OCI-LY1 (cell line): ENCODE data around the gene SYT5.

ENCODE experiments used
- H2AFZ ChIP-seq: fragments of 200-600 bp; sonication (generic), shearing (Covaris generic); 2 replicates; pipeline ENCODE4 v1.6.0; 2014; ENCODE audit warnings: antibody characterized with exemption, mild to moderate bottlenecking, low read length
- H3F3A ChIP-seq: fragments of 200-600 bp; sonication (generic), shearing (Covaris generic); 2 replicates; pipeline ENCODE4 v1.6.0; 2014; ENCODE audit warnings: mild to moderate bottlenecking, antibody characterized with exemption, low read length, moderate library complexity; ENCODE audit not compliant: insufficient read depth
- H3K27ac ChIP-seq: fragments of 200-600 bp; sonication (generic); 2 replicates; pipeline ENCODE4 v1.5.1; 2014; ENCODE audit warnings: low read length, mixed run types, mild to moderate bottlenecking, low read depth; ENCODE audit not compliant: poor library complexity, severe bottlenecking
- H3K27me3 ChIP-seq: fragments of 200-600 bp; sonication (generic); 2 replicates; pipeline ENCODE4 v1.6.0; 2014; ENCODE audit warnings: antibody characterized with exemption, mild to moderate bottlenecking, low read length, moderate library complexity; ENCODE audit not compliant: insufficient read depth
- H3K36me3 ChIP-seq: fragments of 200-600 bp; sonication (generic); 2 replicates; pipeline ENCODE4 v1.6.1; 2014; ENCODE audit warnings: mild to moderate bottlenecking, antibody characterized with exemption, low read length, moderate library complexity, mixed read lengths; ENCODE audit not compliant: insufficient read depth
- H3K4me1 ChIP-seq: fragments of 200-600 bp; sonication (generic); 2 replicates; pipeline ENCODE4 v1.5.1; 2014; ENCODE audit warnings: mild to moderate bottlenecking, low read length, moderate library complexity; ENCODE audit not compliant: insufficient read depth, severe bottlenecking
- H3K4me2 ChIP-seq: fragments of 200-600 bp; sonication (generic), shearing (Covaris generic); 2 replicates; pipeline ENCODE4 v1.6.1; 2014; ENCODE audit warnings: low read length
- H3K4me3 ChIP-seq: fragments of 200-600 bp; sonication (generic); 2 replicates; pipeline ENCODE4 v1.5.1; 2014; ENCODE audit warnings: low read length, low read depth, mild to moderate bottlenecking, mixed read lengths; ENCODE audit not compliant: poor library complexity, severe bottlenecking
- H3K79me2 ChIP-seq: fragments of 200-600 bp; shearing (Covaris generic); 2 replicates; pipeline ENCODE4 v1.6.1; 2016; ENCODE audit warnings: mixed run types, low read length, mixed read lengths; ENCODE audit not compliant: insufficient read depth
- H3K9ac ChIP-seq: fragments of 200-600 bp; sonication (generic), shearing (Covaris generic); 2 replicates; pipeline ENCODE4 v1.6.1; 2014; ENCODE audit warnings: mild to moderate bottlenecking, low read length, mixed read lengths
- H3K9me2 ChIP-seq: fragments of 200-600 bp; sonication (generic), shearing (Covaris generic); 2 replicates; pipeline ENCODE4 v1.6.1; 2014; ENCODE audit warnings: low read depth, mild to moderate bottlenecking, low read length, mixed read lengths
- H3K9me3 ChIP-seq: fragments of 200-600 bp; shearing (Covaris generic); 2 replicates; pipeline ENCODE4 v1.6.1; 2014; ENCODE audit warnings: low read length, mixed read lengths
- H4K20me1 ChIP-seq: fragments of 200-600 bp; sonication (generic), shearing (Covaris generic); 2 replicates; pipeline ENCODE4 v1.6.0; 2016; ENCODE audit warnings: mild to moderate bottlenecking, low read length; ENCODE audit not compliant: insufficient read depth
- EZH2 ChIP-seq: fragments of 200-600 bp; sonication (generic), shearing (Covaris generic); IDR thresholded peaks from 2 replicates; pipeline ENCODE4 v1.8.0; 2017; ENCODE audit warnings: borderline replicate concordance, mixed run types, mild to moderate bottlenecking, antibody characterized with exemption, low read length, moderate library complexity, mixed read lengths
- TF ChIP-seq, protein P1 (sequence below): fragments of 200-600 bp; sonication (generic), shearing (Covaris generic); IDR thresholded peaks from 2 replicates; pipeline ENCODE4 v1.5.1; 2017; ENCODE audit warnings: mild to moderate bottlenecking, antibody characterized with exemption, low read length, moderate library complexity, mixed read lengths

SYT5 gene

DNA sequence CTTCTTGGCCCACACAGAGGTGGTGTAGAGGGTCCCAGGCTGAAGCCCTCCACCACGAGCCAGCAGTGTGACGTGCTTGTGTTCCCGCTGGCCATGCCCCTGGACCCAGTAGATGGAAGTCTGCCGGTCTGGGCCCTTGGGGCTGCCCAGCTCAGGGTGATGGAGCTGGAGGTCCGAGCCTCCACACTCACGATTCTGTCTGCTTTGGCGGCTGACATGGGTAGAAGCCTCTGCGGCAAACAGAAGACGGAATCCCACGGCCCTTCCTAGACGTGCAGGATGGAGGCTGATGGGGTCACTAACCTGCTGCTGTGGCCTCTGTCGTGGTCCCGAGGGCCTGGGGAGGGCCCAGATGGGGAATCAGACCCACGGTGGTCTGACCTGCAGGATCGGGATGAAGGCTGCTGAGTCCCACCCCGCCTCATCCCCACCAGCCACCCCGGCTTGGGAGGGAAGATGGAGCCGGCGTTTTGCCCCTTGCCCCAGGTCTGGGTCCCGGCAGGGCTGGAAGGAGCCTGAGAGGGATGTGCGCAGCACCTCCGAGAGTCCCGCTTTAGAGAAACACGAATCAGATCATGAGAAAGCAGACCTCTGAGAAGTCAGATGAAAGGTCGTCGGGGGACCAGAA lies 44.1 kb upstream of the SYT5 start:
- H3K9me2 ChIP-seq = no peaks in the 10 kb centered on the region
- H3K4me1 ChIP-seq = no peaks in the 10 kb centered on the region
- H3K36me3 ChIP-seq = peaks cover 80% of the 10 kb centered on the region
- no peak overlapping the region for H3K27ac ChIP-seq
- H3F3A ChIP-seq = 0 out of 2 replicates have a peak, but pooled peaks cover 4% of the 10 kb centered on the region
- H4K20me1 ChIP-seq = no peaks in the 10 kb centered on the region
- no peaks in the 10 kb centered on the region for H3K79me2 ChIP-seq
- H3K9me3 ChIP-seq = 0 out of 2 replicates have a peak, but pooled peaks cover 2% of the 10 kb centered on the region
- TF ChIP-seq, protein P1, sequence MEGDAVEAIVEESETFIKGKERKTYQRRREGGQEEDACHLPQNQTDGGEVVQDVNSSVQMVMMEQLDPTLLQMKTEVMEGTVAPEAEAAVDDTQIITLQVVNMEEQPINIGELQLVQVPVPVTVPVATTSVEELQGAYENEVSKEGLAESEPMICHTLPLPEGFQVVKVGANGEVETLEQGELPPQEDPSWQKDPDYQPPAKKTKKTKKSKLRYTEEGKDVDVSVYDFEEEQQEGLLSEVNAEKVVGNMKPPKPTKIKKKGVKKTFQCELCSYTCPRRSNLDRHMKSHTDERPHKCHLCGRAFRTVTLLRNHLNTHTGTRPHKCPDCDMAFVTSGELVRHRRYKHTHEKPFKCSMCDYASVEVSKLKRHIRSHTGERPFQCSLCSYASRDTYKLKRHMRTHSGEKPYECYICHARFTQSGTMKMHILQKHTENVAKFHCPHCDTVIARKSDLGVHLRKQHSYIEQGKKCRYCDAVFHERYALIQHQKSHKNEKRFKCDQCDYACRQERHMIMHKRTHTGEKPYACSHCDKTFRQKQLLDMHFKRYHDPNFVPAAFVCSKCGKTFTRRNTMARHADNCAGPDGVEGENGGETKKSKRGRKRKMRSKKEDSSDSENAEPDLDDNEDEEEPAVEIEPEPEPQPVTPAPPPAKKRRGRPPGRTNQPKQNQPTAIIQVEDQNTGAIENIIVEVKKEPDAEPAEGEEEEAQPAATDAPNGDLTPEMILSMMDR = no peak
- TF ChIP-seq EZH2 = no peak
- no peak overlapping the region for H3K9ac ChIP-seq
- H2AFZ ChIP-seq = no peak overlapping the region
- no peak overlapping the region for H3K4me2 ChIP-seq
- H3K27me3 ChIP-seq = no peaks in the 10 kb centered on the region
- H3K4me3 ChIP-seq = no peak overlapping the region

DNA sequence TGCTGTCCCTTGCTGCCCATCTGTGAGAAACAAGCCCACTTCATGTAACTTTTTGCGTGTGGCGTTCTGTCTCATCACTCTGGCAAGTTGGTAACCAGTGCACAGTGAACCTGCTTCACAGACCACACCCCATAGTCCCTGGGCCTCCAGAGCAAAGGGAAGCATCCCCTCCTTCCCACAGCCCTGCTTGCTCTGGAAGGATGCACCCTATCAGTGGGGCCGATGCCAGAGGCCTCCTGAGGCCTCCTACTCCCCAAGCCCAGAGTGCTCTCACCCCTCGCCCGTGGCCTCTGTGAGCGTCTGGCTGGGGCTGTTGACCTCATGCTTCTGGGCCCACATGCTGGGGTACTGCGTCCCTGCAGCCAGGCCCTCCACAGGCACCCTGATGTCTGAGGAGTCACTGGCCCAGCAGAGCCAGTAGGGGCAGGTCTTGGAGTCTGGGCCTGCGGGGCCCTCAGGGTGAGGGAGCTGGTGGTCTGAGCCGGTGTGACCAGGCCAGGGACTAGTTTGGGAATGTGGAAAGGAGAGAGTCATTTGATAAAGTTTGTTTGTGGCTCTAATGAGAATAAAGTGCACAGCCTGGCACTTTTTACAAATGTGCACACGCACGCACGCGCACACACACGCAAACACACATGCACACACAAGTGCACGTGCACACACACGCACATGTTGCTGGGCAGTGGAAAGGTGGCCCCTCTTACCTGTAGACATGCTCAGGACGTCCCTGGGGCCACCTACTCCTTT lies 43.4 kb upstream of the SYT5 start:
- Histone ChIP-seq H3K4me2 (no peak overlapping the region), H2AFZ (no peak overlapping the region), H3K9me2 (no peaks in the 10 kb centered on the region), H3K79me2 (no peaks in the 10 kb centered on the region), H3K36me3 (peaks cover 74% of the 10 kb centered on the region), H3K9ac (no peak overlapping the region), H3K4me3 (no peak overlapping the region), H3K27me3 (no peaks in the 10 kb centered on the region), H3K27ac (no peak overlapping the region), H3K4me1 (no peaks in the 10 kb centered on the region), H3K9me3 (0 out of 2 replicates have a peak, but pooled peaks cover 2% of the 10 kb centered on the region), H4K20me1 (no peaks in the 10 kb centered on the region), H3F3A (0 out of 2 replicates have a peak, but pooled peaks cover 4% of the 10 kb centered on the region)
- no peak for TF ChIP-seq EZH2
- TF ChIP-seq, protein P1 = no peak

DNA sequence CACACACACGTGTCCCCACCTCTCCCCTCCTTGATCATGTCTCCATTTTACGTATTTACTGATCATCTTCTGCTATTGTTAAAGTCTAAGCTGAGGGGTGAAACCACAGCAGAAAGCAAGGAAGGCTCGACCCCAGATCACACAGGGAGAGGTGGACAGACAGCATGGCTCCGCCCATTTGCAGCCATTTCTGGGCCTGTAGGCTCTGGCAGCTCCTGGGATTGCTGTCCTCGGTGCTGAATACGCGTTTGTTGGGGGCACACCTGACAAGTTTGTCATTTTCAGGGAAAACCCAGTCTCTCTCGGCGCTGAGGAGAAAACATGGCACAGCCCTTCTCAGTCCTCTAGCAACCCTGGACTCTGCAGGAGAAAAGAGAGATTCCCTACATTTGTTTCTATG lies 40.4 kb upstream of the SYT5 start:
- Histone ChIP-seq H3K4me3 (no peak overlapping the region), H3K4me2 (no peak overlapping the region), H2AFZ (no peak overlapping the region), H3K9me3 (0 out of 2 replicates have a peak, but pooled peaks cover 2% of the 10 kb centered on the region), H4K20me1 (no peaks in the 10 kb centered on the region), H3K9ac (no peak overlapping the region), H3K36me3 (peaks cover 44% of the 10 kb centered on the region), H3K79me2 (no peaks in the 10 kb centered on the region), H3F3A (0 out of 2 replicates have a peak, but pooled peaks cover 4% of the 10 kb centered on the region), H3K27ac (no peak overlapping the region), H3K9me2 (no peaks in the 10 kb centered on the region), H3K4me1 (peaks cover 12% of the 10 kb centered on the region), H3K27me3 (no peaks in the 10 kb centered on the region)
- TF ChIP-seq, protein P1 = no peak
- TF ChIP-seq EZH2 = no peak
